GM06990 (cell line): Measurements from ENCODE around the gene CRACDL.

Experiments
- DNase-seq: peaks from one replicate; pipeline ENCODE4 v3.0.0-alpha.2; 2011; ENCODE audit not compliant: insufficient read length; ENCODE audit errors: extremely low read depth
- H3K27me3 ChIP-seq: replicated peaks from 2 replicates; pipeline ENCODE4 v1.6.0; 2011; ENCODE audit warnings: low read length; ENCODE audit not compliant: control insufficient read depth, insufficient read depth
- H3K36me3 ChIP-seq: 2 replicates; pipeline ENCODE4 v1.5.1; 2011; ENCODE audit warnings: low read length; ENCODE audit not compliant: control insufficient read depth, insufficient read depth
- H3K4me3 ChIP-seq: replicated peaks from 2 replicates; pipeline ENCODE4 v1.5.1; 2011; ENCODE audit warnings: low read depth, mild to moderate bottlenecking, control low read depth, low read length
- TF ChIP-seq, protein P1 (sequence below): IDR thresholded peaks from 2 replicates; pipeline ENCODE4 v1.5.1; 2011; ENCODE audit warnings: low read length, control low read depth, mild to moderate bottlenecking, inconsistent platforms; ENCODE audit not compliant: insufficient read depth, poor library complexity, severe bottlenecking

The CRACDL gene

DNA sequence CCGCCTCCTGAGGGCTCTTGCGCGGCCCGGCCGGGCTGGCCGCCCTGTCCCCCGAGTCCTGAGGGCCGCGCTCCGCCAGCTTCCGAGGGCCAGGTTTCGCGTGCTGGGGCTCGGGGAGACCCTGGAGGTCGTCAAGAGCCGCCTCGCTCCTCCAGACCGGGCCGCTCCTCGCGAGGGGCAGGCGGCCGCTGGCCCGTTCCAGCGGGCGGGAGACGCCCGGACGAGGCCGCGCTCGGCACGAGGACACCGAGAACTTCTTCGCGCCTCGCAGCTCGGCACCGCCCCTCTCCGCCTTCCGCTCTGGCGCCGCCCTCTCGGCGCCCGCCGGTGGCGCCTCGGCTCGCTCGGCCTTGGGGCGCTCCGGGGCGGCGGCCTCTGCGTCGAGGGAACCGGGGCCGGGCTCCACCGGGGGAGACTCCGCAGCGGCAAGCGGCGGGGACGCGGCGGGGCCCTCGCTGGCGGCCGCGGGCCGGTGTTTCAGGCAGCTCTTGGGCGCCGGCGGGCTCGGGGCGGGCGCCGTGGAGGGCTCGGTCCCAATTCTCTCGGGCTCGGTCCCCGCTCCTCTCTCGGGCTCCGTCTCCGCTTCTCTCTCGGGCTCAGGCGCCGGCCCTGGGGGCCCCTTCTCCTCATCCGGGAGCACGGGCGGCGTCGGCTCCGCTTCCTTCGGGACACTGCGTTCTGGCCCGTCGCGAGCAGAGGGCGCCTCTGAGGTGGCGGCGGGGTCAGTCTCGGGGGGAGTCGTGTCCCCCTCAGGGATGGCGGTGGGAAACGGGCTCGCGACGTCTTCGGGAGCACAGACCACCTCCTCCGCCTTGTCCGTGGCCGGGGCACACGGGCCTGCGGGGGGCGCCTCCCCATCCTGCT lies 113.5 kb downstream of the CRACDL start:
- H3K27me3 ChIP-seq, result no peaks in the 10 kb centered on the region; the same call in 1 of the 2 replicates
- TF ChIP-seq, protein P1, sequence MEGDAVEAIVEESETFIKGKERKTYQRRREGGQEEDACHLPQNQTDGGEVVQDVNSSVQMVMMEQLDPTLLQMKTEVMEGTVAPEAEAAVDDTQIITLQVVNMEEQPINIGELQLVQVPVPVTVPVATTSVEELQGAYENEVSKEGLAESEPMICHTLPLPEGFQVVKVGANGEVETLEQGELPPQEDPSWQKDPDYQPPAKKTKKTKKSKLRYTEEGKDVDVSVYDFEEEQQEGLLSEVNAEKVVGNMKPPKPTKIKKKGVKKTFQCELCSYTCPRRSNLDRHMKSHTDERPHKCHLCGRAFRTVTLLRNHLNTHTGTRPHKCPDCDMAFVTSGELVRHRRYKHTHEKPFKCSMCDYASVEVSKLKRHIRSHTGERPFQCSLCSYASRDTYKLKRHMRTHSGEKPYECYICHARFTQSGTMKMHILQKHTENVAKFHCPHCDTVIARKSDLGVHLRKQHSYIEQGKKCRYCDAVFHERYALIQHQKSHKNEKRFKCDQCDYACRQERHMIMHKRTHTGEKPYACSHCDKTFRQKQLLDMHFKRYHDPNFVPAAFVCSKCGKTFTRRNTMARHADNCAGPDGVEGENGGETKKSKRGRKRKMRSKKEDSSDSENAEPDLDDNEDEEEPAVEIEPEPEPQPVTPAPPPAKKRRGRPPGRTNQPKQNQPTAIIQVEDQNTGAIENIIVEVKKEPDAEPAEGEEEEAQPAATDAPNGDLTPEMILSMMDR, result peak; percentile 11
- no peak for DNase-seq
- no peak overlapping the region; the same call in 1 of the 2 replicates for H3K4me3 ChIP-seq
- no peaks in the 10 kb centered on the region for H3K36me3 ChIP-seq

DNA sequence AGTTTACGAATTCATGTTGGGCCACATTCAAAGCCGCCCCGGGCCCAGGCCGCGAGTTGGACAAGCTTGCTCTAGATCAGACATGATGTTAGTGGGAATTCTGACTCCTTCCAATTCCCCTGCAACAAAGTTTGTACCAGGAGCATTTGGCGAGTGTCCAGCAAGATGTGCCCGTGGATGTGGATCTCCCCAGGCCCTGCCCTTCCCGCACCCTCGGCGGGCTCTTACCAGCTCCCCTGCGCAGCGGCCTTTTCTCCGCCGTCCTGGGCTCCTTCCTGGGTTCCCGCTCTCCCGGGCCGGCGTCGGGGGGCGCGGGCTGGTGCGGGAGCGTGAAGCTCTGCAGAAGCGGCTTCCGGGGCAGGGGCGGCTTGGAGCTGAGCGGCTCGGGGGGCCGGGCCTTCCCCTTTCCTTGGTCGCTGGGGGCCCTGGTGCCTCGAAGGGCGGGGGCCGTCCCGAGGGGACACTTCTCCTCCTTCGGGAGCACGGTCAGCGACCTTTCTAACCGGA lies 114.3 kb downstream of the CRACDL start:
- no peak for DNase-seq
- Histone ChIP-seq H3K27me3 (no peaks in the 10 kb centered on the region; the same call in 1 of the 2 replicates), H3K4me3 (no peak overlapping the region), H3K36me3 (no peaks in the 10 kb centered on the region)
- TF ChIP-seq, protein P1, result no peak

DNA sequence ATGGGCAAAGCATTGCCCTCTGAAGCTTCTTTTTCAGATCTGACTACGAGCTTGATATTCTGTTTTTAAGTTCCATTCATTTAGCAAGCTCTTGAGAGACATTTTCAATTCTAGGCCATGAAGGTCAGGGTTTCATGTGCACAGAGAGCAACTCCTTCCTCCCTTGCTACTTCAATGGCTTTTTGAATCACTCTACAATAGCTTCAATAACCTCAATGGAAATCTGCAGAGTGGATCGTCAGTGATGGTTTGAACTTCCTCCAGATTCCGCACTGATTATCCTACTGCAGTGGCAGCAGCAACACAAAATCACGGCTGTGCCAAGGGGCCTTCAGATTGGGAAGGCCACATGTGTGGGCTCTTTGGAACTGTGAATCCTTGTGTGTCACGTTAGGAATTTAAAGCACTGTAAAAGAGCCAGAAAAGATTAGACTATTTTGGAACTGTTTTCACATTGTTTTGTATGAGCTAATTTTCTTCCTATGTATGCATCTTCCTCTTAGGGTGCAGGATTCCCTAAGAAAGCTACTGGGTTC lies 116.7 kb downstream of the CRACDL start:
- Histone ChIP-seq H3K4me3 (no peak overlapping the region), H3K27me3 (no peaks in the 10 kb centered on the region), H3K36me3 (no peaks in the 10 kb centered on the region)
- DNase-seq, result no peak
- TF ChIP-seq, protein P1, result no peak

DNA sequence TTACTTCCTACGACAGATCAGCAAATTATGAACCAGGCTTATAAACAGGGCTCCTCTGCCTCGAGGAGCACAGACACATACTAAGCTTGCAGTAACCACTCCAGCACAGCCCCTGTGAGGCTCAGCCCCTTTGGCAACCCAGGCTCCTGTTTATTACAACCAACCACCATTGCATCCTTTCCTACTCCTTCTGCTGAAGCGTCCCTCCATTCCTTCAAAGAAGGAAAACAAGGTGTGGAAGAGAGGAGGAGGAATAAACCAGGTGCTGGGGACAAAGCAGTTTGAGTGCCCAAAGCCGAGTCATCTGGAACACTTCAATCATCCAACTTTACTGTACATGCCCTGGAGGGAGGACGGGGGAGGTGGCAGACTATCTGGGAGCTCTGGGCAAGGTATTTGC lies 117.9 kb downstream of the CRACDL start:
- TF ChIP-seq, protein P1, result no peak
- Histone ChIP-seq H3K4me3 (no peak overlapping the region), H3K36me3 (no peaks in the 10 kb centered on the region), H3K27me3 (no peaks in the 10 kb centered on the region)
- DNase-seq, result no peak

DNA sequence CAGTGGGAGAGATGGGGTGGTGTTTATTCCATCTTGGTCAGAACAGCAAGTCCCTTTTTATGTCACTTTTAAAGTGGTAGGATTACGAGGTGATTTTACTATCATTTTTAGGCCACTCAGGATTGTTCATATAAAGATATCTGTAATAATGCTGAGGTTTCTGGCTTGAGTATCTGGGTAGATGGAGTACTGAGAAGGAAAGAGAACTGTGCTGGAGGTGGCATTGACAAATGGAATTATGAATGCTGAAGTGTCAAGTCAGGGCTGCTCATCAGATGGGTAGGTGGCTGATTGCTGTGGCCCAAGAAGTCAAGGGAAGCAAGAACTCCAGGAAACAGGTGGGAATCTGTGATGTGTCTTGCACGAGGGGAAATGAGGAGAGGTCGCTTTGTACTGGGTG lies 119.7 kb downstream of the CRACDL start:
- H3K36me3 ChIP-seq, result no peaks in the 10 kb centered on the region
- H3K27me3 ChIP-seq, result no peaks in the 10 kb centered on the region
- no peak for DNase-seq
- H3K4me3 ChIP-seq, result no peak overlapping the region
- TF ChIP-seq, protein P1, result no peak
